GM21390 (cell line): Measurements from ENCODE around the gene ARID3A.

Experiments used
- ATAC-seq: cut with Tn5 transposase; IDR thresholded peaks from one replicate; pipeline ENCODE4 v1.9.1; 2021; ENCODE audit not compliant: unreplicated experiment

The ARID3A gene

DNA sequence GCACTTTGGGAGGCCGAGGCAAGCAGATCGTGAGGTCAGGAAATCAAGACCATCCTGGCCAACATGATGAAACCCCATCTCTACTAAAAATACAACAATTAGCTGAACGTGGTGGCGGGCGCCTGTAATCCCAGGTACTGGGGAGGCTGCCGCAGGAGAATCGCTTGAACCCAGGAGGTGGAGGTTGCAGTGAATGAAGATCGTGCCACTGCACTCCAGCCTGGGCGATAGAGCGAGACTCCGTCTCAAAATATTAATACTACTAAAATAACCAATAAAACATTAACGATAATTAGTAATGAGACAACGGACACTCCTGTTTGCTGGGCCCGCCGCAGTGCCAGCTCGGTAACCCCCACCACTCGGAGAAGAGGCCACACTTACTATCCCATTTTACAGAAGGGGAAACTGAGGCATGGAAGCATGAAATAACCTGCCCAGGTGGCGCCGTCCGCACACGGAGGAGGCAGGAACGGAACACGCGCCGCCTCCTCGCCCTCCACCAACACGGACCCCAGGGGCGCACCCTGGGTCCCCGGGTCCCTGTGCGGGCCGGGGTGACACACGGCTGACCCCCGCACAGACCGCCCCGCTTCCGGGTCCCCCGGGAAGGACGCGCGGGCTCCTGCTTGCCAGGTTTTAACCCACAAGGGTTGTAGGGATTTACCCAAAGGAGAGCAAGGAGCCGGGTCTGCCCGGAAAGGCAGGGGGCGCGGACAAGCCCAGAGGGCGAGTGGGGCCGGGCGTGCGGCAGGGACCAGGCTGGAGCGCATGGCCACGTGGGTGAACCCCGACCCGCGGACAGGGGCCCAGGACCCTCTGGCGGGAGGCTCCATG is 14.4 kb upstream of the ARID3A start:
- no peak for ATAC-seq

- no peak for ATAC-seq
Observed at GRCh38 chr19:912181-913079, 13.4 kb upstream of the ARID3A start.

DNA sequence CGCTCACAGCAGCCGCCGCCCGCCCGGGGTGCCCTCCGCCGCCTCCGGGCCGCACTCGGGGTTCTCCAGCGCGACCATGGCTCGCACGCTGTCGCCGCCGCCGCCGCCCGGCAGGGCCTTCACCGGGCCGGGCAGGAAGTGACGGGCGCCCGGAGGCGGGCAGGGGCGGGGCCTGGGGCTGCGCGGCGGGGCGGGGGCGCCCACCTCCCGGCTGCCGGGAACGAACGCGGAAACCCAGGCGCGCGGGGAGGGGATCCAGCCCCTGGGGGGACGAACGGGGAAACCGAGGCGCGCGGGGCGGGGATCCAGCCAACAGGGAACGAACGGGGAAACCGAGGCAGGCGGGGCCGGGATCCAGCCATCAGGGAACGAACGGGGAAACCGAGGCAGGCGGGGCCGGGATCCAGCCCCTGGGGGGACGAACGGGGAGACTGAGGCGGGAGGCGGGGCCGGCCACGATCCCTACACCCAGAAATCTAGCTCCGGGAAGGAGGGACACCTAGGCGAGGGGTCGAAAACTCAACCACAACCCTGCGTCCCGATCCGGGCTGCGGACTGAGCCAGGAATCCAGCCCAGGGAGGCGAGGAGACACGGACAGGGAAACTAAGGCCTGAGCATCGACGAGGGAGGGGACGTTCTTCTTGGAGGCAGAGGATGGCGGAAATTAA is 12.6 kb upstream of the ARID3A start, which contains the start of gene R3HDM4:
TSS of gene R3HDM4 (minus strand) at position 140 of the 669 bp plus-strand sequence. CDS start at position 78, 62 bp downstream.
- no peak for ATAC-seq

DNA sequence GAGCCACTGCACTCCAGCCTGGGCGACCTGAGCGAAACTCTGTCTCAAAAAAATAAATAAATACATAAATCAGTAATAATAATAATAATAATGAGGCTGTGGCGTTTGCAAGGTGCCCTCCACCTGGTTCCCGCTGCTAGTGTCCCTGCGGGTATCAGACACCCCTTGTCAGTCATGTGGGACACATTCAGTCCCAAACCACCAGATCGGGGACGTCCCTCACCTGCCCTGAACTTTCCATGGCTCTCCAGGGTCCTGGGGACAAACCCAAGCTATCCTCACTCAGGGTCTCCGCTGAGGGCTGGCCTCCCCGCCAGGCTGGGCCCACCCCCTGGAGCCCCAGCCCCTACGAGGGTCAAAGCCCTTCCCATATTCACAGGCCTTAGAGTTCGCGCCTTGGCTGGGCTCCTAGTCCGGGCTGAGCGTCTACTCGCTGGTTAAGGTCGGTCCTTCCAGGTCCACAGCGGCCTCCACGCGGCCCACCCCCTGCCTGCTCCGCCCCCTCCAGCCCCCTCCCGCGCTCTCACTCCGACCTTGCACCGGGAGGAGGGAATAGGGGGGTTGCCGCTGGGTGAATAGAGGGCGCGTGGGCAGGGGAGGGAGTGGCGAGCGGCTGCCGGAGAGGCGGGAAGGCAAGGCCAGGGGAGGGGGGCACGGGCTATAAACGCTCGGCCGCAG is 9.1 kb upstream of the ARID3A start:
- ATAC-seq: no peak

DNA sequence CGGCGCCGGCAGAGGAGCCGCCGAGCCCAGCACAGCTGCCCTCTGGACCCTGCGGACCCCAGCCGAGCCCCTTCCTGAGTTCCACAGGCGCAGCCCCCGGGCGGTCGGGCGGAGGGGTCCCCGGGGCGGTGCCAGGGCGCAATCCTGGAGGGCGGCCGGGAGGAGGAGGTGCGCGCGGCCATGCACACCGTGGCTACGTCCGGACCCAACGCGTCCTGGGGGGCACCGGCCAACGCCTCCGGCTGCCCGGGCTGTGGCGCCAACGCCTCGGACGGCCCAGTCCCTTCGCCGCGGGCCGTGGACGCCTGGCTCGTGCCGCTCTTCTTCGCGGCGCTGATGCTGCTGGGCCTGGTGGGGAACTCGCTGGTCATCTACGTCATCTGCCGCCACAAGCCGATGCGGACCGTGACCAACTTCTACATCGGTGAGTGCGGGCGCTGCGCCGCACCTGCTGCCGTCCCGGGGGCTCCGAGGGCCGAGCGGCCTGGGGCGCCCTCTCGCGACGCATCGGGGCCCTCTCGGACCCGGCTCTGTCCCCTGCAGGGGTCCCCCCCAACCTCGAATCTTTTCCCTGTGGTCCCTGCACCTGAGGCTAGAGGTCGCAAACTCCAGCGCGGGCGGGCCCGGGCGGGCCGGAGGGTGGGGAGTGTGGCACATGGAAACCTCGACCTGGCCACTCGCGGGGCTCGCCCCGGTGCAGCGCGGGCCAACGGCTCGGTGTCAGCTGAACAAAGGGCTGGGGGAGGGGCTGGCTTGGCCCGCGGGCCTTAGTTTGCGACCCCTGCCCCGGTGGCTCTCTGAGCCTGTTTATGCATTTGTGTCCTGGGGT is 8.3 kb upstream of the ARID3A start, which contains the start of gene KISS1R:
TSS of gene KISS1R (plus strand) at position 11 of the 829 bp plus-strand sequence. CDS start at position 181, 170 bp downstream.
- no peak for ATAC-seq

DNA sequence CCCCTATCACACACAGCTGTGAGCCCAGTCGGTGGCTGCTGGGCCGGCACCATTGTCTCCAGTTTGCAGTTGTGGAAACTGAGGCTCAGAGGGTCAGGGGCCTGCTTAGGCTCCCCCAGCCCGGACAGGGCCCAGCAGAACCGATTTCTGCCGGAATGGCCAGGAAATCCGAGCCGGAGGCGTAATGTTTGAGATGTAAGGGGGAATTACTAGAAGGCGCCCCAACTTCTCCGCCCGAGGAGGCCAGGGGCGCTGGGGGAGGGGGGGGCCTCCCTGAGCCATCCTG is 7.7 kb upstream of the ARID3A start:
- ATAC-seq: no peak

GRCh38 chr19:918481-919198 is 7.2 kb upstream of the ARID3A start:
- no peak for ATAC-seq

DNA sequence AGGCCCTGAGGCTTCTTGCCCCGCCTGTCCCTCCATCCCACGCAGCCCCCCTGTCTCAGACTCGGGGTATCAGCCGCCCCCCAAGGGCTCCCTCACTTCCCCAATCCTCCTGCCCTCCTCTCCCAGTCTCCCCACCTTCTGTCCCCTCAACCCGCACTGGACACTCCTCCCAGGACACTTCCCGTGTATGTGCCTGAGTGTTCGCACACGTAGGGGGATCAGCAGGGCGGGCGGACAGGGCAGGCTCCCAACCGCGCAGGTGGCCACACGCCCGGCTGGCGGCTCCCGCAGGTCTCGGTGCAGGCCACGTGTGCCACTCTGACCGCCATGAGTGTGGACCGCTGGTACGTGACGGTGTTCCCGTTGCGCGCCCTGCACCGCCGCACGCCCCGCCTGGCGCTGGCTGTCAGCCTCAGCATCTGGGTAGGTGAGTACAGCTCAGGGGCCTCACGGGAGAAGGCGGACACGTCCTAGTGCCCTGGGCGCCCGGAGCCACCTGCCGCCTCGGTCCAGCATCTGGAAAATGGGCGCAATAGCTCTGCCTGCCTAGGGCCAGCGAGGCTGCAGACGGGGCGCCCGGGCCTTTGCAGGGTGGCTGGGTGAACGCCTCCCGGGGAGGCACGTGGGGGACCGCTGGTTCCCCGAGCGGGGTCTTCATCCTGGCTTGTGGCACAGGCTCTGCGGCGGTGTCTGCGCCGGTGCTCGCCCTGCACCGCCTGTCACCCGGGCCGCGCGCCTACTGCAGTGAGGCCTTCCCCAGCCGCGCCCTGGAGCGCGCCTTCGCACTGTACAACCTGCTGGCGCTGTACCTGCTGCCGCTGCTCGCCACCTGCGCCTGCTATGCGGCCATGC is 6.4 kb upstream of the ARID3A start:
- ATAC-seq: no peak

DNA sequence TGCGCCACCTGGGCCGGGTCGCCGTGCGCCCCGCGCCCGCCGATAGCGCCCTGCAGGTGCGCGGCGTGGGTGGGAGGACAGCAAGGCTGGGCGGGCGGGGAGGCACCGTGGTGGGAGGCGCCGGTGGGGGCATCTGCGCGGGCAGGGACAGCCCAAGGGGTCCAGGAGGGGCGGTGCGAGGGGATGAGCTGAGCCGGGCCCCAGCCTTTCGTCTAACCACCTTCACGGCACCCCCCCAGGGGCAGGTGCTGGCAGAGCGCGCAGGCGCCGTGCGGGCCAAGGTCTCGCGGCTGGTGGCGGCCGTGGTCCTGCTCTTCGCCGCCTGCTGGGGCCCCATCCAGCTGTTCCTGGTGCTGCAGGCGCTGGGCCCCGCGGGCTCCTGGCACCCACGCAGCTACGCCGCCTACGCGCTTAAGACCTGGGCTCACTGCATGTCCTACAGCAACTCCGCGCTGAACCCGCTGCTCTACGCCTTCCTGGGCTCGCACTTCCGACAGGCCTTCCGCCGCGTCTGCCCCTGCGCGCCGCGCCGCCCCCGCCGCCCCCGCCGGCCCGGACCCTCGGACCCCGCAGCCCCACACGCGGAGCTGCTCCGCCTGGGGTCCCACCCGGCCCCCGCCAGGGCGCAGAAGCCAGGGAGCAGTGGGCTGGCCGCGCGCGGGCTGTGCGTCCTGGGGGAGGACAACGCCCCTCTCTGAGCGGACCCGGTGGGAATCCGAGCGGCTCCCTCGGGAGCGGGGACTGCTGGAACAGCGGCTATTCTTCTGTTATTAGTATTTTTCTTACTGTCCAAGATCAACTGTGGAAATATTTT is 5.6 kb upstream of the ARID3A start:
- no peak for ATAC-seq

DNA sequence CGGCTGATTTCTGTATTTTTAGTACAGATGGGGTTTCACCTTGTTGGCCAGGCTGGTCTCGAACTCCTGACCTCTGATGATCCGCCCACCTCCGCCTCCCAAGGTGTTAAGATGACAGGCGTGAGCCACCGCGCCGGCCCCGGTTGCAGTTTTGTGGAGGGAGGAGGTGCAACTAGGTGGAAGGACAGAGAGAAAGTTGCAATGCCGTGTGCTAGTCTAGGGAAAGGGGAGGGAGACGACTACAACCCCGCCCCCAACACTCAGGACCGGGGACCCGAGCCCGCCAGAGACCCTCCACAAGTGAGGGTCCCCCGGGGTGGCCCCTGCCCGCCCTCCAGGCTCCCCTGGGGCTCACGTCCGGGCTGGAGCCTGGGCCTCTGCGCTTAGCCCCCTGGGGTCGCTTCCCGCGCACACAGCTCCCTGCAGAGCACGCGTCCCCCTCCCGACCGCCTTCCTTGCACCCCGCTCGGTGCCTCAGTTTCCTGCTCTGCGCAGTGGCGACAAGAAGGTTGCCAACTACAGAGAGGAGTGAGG is 1.2 kb upstream of the ARID3A start:
- ATAC-seq: no peak

DNA sequence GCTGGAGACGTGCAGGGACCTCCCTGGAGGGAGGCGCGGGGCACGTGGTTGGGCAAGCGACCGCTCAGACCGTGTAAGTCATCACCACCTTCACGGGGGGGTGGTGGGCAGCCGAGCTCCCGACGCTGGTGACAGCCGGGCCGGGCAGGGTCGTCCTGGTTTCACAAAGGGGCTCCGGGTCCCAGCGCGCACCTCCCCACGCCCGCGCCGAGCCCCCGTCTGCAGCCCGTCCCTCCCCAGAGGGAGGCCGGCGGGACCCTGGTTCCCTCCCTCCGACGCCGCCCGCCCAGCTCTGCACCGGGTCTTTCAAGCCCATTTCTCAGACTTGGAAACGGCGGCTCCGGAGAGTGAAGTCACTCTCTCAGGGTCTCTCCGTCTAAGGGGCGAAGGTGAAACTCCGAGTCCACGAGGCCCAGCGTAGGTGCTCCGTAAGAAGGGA is 729 bp upstream of the ARID3A start:
- peak; percentile 45 for ATAC-seq

GRCh38 chr19:926323-926588 is 421 bp downstream of the ARID3A start:
- no peak for ATAC-seq

DNA sequence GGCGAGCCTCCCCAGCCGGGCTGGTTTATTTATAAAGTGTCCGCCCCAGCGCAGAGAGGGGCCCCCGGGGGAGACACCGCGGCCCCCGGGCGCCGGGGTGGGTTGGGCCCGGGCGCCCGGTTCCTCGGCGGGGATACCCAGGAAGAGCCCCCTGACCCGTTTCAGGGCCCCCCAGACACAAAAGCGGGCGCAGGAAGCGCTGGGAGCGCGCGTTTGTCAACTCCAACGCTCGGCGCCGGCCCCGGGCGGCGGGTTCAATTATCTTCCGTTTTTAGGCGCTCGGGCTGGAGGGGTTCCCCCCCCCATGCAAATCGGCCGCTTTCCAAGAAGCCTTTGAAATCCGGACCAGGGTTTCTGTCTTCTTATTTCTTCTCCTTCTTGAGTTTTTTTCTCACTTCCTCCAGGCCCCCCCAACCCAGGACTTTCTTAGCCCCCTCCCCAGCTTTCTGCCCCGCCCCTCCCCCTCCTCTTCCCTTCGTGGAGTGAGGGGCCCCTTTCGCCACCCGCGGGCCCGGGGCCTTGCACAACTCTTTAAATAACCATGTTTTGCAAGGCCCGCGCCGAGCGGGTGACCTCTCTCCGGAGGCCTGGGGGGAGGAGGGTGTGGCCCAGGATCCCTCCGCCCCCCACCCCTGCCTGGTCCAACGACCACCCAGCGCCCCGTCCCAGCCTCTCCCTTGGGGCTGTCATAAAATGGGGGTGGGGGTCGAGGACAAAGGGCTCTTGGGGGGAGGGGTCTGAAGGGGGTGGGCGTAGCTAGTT is 935 bp downstream of the ARID3A start:
- no peak for ATAC-seq

DNA sequence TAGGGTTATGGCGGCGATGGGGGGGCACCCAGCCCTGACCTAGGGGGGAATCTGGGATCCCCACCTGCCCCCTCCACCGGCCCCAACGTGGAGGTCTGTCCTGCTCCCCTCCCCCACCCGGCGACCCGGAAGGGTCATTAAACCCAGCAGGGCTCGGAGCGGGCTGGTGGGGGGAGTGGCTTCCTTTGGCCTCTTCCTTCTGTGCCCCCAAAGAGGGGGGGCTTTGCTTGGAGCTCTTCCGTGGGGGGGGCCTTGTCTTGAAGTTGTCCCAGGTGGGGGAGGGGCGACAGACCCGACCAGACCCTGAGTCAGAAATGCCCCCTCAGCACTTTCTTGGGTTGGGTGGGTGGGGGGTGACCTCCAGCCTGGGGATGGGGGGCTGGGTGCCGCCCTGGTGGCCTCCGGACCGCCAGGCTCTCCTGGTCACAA is 1.5 kb downstream of the ARID3A start:
- no peak for ATAC-seq

- ATAC-seq: no peak
Observed at GRCh38 chr19:927780-928401, 2.1 kb downstream of the ARID3A start.

GRCh38 chr19:928471-929202 is 2.8 kb downstream of the ARID3A start:
- ATAC-seq: no peak
